GM12878 (cell line): ENCODE data around the gene AP2A2. TPM values are rescaled to one million over a fixed set of nuclear protein-coding genes. Genes with fewer than 3 reads are reported as not detected.

Experiments
- EGR1 ChIP-seq, 2 experiments: IDR thresholded peaks; 1 replicate in 1 of 2; 2 replicates in 1 of 2; pipeline ENCODE4 v1.6.1; 2011 to 2012; ENCODE audit warnings: low read depth in 2 of 2, low read length in 2 of 2, borderline replicate concordance in 1 of 2, mild to moderate bottlenecking in 1 of 2, moderate library complexity in 1 of 2
- IRF4 ChIP-seq: IDR thresholded peaks from 2 replicates; pipeline ENCODE4 v1.6.1; 2011; ENCODE audit warnings: low read depth, low read length
- NFIC ChIP-seq: IDR thresholded peaks from 2 replicates; pipeline ENCODE4 v1.6.1; 2012; ENCODE audit warnings: low read depth, mild to moderate bottlenecking, inconsistent platforms, low read length, moderate library complexity
- SUZ12 ChIP-seq: fragments of 200-600 bp; sonication (generic); IDR thresholded peaks from one replicate; pipeline ENCODE4 v1.6.1; 2018; ENCODE audit warnings: antibody characterized with exemption, mild to moderate bottlenecking; ENCODE audit not compliant: unreplicated experiment
- polyA plus RNA-seq, 11 experiments: library from polyadenylated mRNA; depleted of rRNA in 4 of 11; unstranded in 6 of 11; stranded (reverse) in 5 of 11; fragments of >200 nt; fragmentation: Nextera tagmentation in 4 of 11; fragmentation: Illumina TruSeq in 1 of 11; extraction: Ambion mirVana in 4 of 11; extraction: Trizol in 1 of 11; gene quantifications; 1 replicate in 1 of 11; 2 replicates in 10 of 11; pipeline versions ENCODE4 v1.2.1 to v1.2.3, GENCODE V29; 2011 to 2016; ENCODE audit warnings: inconsistent platforms in 2 of 11, missing spikeins in 2 of 11, low read depth in 1 of 11
- total RNA-seq, 4 experiments: library from RNA; depleted of rRNA in 3 of 4; stranded (reverse); fragments of >200 nt in 3 of 4; fragmentation: Illumina TruSeq in 1 of 4; extraction: Trizol in 1 of 4; gene quantifications; 2 replicates each; pipeline versions ENCODE4 v1.2.1 to v1.2.3, GENCODE V29; 2013 to 2021
- TF ChIP-seq, protein P1 (sequence below): IDR thresholded peaks from 2 replicates; pipeline ENCODE4 v1.6.1; 2011; ENCODE audit warnings: borderline replicate concordance, low read depth, mild to moderate bottlenecking, moderate library complexity, mixed read lengths, low read length; ENCODE audit not compliant: insufficient read depth; ENCODE audit errors: extremely low read length
- TF ChIP-seq, protein P2 (sequence below): fragments of 450-650 bp; IDR thresholded peaks from 2 replicates; pipeline ENCODE4 v1.6.1; 2018; ENCODE audit warnings: mild to moderate bottlenecking, low read depth, moderate library complexity; ENCODE audit not compliant: partially characterized antibody
- TF ChIP-seq, protein P3 (sequence below): fragments of 150-350 bp; IDR thresholded peaks from 2 replicates; pipeline ENCODE4 v1.6.1; 2016; ENCODE audit warnings: low read depth, low read length

AP2A2 gene
- total and polyA plus RNA-seq, 10 of the 15 experiments (the other 5 are each of a cell fraction or from before 2014, with no cell fraction given): 0.58 to 48.8 (median 18.2) TPM

DNA sequence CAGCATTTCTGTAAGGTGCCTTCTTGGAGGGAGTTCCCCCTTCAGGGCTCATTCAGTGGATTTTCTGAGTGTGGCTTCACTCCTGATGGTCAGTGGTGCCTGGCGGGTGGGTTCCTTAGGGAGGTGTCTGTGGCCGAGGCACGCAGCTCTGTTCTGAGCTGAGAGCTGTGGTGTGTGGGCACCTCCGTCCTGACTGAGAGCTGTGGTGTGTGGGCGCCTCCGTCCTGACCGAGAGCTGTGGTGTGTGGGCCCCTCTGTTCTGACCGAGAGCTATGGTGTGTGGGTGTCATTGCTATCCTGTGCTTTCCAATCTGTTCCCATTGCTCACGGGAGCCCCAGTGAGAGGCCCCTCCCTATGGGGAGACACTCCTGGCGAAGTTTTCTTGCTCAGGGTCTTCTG lies 71.0 kb downstream of the AP2A2 start (continued):
- TF ChIP-seq, protein P1, sequence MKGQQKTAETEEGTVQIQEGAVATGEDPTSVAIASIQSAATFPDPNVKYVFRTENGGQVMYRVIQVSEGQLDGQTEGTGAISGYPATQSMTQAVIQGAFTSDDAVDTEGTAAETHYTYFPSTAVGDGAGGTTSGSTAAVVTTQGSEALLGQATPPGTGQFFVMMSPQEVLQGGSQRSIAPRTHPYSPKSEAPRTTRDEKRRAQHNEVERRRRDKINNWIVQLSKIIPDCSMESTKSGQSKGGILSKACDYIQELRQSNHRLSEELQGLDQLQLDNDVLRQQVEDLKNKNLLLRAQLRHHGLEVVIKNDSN: no peak
- TF ChIP-seq EGR1 (IDR thresholded peaks at IDR 0.05; ENCODE audit: borderline replicate concordance in 1 of 2, low read depth in 2 of 2, low read length in 2 of 2) (peak in 1 of 2 experiments; percentile 43; a peak in 1 of 3 replicates), SUZ12 (no peak), NFIC (no peak), IRF4 (no peak)
- TF ChIP-seq, protein P2, sequence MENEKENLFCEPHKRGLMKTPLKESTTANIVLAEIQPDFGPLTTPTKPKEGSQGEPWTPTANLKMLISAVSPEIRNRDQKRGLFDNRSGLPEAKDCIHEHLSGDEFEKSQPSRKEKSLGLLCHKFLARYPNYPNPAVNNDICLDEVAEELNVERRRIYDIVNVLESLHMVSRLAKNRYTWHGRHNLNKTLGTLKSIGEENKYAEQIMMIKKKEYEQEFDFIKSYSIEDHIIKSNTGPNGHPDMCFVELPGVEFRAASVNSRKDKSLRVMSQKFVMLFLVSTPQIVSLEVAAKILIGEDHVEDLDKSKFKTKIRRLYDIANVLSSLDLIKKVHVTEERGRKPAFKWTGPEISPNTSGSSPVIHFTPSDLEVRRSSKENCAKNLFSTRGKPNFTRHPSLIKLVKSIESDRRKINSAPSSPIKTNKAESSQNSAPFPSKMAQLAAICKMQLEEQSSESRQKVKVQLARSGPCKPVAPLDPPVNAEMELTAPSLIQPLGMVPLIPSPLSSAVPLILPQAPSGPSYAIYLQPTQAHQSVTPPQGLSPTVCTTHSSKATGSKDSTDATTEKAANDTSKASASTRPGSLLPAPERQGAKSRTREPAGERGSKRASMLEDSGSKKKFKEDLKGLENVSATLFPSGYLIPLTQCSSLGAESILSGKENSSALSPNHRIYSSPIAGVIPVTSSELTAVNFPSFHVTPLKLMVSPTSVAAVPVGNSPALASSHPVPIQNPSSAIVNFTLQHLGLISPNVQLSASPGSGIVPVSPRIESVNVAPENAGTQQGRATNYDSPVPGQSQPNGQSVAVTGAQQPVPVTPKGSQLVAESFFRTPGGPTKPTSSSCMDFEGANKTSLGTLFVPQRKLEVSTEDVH: no peak
- TF ChIP-seq, protein P3, sequence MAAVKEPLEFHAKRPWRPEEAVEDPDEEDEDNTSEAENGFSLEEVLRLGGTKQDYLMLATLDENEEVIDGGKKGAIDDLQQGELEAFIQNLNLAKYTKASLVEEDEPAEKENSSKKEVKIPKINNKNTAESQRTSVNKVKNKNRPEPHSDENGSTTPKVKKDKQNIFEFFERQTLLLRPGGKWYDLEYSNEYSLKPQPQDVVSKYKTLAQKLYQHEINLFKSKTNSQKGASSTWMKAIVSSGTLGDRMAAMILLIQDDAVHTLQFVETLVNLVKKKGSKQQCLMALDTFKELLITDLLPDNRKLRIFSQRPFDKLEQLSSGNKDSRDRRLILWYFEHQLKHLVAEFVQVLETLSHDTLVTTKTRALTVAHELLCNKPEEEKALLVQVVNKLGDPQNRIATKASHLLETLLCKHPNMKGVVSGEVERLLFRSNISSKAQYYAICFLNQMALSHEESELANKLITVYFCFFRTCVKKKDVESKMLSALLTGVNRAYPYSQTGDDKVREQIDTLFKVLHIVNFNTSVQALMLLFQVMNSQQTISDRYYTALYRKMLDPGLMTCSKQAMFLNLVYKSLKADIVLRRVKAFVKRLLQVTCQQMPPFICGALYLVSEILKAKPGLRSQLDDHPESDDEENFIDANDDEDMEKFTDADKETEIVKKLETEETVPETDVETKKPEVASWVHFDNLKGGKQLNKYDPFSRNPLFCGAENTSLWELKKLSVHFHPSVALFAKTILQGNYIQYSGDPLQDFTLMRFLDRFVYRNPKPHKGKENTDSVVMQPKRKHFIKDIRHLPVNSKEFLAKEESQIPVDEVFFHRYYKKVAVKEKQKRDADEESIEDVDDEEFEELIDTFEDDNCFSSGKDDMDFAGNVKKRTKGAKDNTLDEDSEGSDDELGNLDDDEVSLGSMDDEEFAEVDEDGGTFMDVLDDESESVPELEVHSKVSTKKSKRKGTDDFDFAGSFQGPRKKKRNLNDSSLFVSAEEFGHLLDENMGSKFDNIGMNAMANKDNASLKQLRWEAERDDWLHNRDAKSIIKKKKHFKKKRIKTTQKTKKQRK: no peak
